ENCODE measurements around the gene ASTL. TPM values are rescaled to one million over a fixed set of nuclear protein-coding genes. Genes with fewer than 3 reads are reported as not detected.
"Not testable (repeated sequence)": the region's sequence is repeated elsewhere in the genome, so short reads cannot be mapped to it uniquely, and the experiment has no call there.

ASTL gene
- not detected in 2 replicates for total RNA-seq

- DNase-seq (ENCODE audit: low read depth in 2 of 2): peak in 1 of 2 donors; percentile 51
Observed at GRCh38 chr2:96138179-96139145, at the start of gene ASTL. Gene ASTL (minus strand): TSS chr2:96138502. CDS start chr2:96138436, 66 bp downstream.

GRCh38 chr2:96186562-96186961, 48.3 kb upstream of the ASTL start:
- DNase-seq (ENCODE audit: low read depth in 2 of 2): no peak

- DNase-seq (ENCODE audit: low read depth in 2 of 2): no peak
Observed at GRCh38 chr2:96185516-96185915, 47.2 kb upstream of the ASTL start.

- DNase-seq (ENCODE audit: low read depth in 2 of 2): no peak
Observed at GRCh38 chr2:96184989-96185388, 46.7 kb upstream of the ASTL start.

- DNase-seq (ENCODE audit: low read depth in 2 of 2): no peak
Observed at GRCh38 chr2:96184188-96184587, 45.9 kb upstream of the ASTL start.

- DNase-seq (ENCODE audit: low read depth in 2 of 2): no peak
Observed at GRCh38 chr2:96181529-96181928, 43.2 kb upstream of the ASTL start.

GRCh38 chr2:96180521-96180920, 42.2 kb upstream of the ASTL start:
- no peak for DNase-seq (ENCODE audit: low read depth in 2 of 2)

- no peak for DNase-seq (ENCODE audit: low read depth in 2 of 2)
Observed at GRCh38 chr2:96180002-96180401, 41.7 kb upstream of the ASTL start.

GRCh38 chr2:96176661-96177060, 38.4 kb upstream of the ASTL start:
- peak in 1 of 2 donors; percentile 24 for DNase-seq (ENCODE audit: low read depth in 2 of 2)

- no peak for DNase-seq (ENCODE audit: low read depth in 2 of 2)
Observed at GRCh38 chr2:96175951-96176350, 37.6 kb upstream of the ASTL start.

GRCh38 chr2:96174251-96175144, 36.2 kb upstream of the ASTL start:
- DNase-seq (ENCODE audit: low read depth in 2 of 2): peak; percentile 40 to 70

GRCh38 chr2:96171831-96172230, 33.5 kb upstream of the ASTL start:
- no peak for DNase-seq (ENCODE audit: low read depth in 2 of 2)

GRCh38 chr2:96170626-96171025, 32.3 kb upstream of the ASTL start:
- no peak for DNase-seq (ENCODE audit: low read depth in 2 of 2)

- no peak for DNase-seq (ENCODE audit: low read depth in 2 of 2)
Observed at GRCh38 chr2:96169868-96170507, 31.7 kb upstream of the ASTL start.

GRCh38 chr2:96167407-96168013, 29.2 kb upstream of the ASTL start:
- no peak for DNase-seq (ENCODE audit: low read depth in 2 of 2)

GRCh38 chr2:96164459-96165184, 26.3 kb upstream of the ASTL start:
- no peak for DNase-seq (ENCODE audit: low read depth in 2 of 2)

GRCh38 chr2:96163768-96164429, 25.6 kb upstream of the ASTL start:
- no peak for DNase-seq (ENCODE audit: low read depth in 2 of 2)

- DNase-seq (ENCODE audit: low read depth in 2 of 2): no peak
Observed at GRCh38 chr2:96163415-96163767, 25.1 kb upstream of the ASTL start.

- no peak for DNase-seq (ENCODE audit: low read depth in 2 of 2)
Observed at GRCh38 chr2:96161898-96162297, 23.6 kb upstream of the ASTL start.

- DNase-seq (ENCODE audit: low read depth in 2 of 2): not testable (repeated sequence)
Observed at GRCh38 chr2:96160366-96160765, 22.1 kb upstream of the ASTL start.

Measured in dermis microvascular lymphatic vessel endothelial cell (primary cell).